MM.1S (cell line): Measurements from ENCODE around the gene CFAP141.
"Not testable (repeated sequence)": the region's sequence is repeated elsewhere in the genome, so short reads cannot be mapped to it uniquely, and the experiment has no call there.

Source experiments
- DNase-seq: peaks from one replicate; pipeline ENCODE4 v3.0.0-alpha.2; 2015
- H2AFZ ChIP-seq: fragments of 300-600 bp; sonication (generic); 2 replicates; pipeline ENCODE4 v1.6.0; 2016; ENCODE audit warnings: antibody characterized with exemption, low read length
- H3F3A ChIP-seq: fragments of 300-600 bp; sonication (generic); 2 replicates; pipeline ENCODE4 v1.6.1; 2016; ENCODE audit warnings: mild to moderate bottlenecking, antibody characterized with exemption, low read length, moderate library complexity, mixed read lengths; ENCODE audit not compliant: insufficient read depth
- H3K27ac ChIP-seq: fragments of 300-600 bp; sonication (generic); 2 replicates; pipeline ENCODE4 v1.5.1; 2016; ENCODE audit warnings: mild to moderate bottlenecking, low read length
- H3K27me3 ChIP-seq: fragments of 300-600 bp; sonication (generic); replicated peaks from 2 replicates; pipeline ENCODE4 v1.6.0; 2016; ENCODE audit warnings: low read length; ENCODE audit not compliant: insufficient read depth
- H3K36me3 ChIP-seq: fragments of 300-600 bp; sonication (generic); replicated peaks from 2 replicates; pipeline ENCODE4 v1.6.1; 2016; ENCODE audit warnings: mild to moderate bottlenecking, low read length, mixed read lengths; ENCODE audit not compliant: insufficient read depth
- H3K4me1 ChIP-seq: fragments of 300-600 bp; sonication (generic); 2 replicates; pipeline ENCODE4 v1.6.1; 2016; ENCODE audit warnings: low read length, mixed read lengths
- H3K4me2 ChIP-seq: fragments of 300-600 bp; sonication (generic); 2 replicates; pipeline ENCODE4 v1.6.0; 2016; ENCODE audit warnings: low read depth, low read length
- H3K4me3 ChIP-seq: fragments of 300-600 bp; sonication (generic); 2 replicates; pipeline ENCODE4 v1.5.1; 2016; ENCODE audit warnings: low read length, mixed read lengths
- H3K79me2 ChIP-seq: fragments of 300-600 bp; sonication (generic); 2 replicates; pipeline ENCODE4 v1.6.1; 2016; ENCODE audit warnings: mixed run types, low read length, mixed read lengths
- H3K9ac ChIP-seq: fragments of 300-600 bp; sonication (generic); 2 replicates; pipeline ENCODE4 v1.6.1; 2016; ENCODE audit warnings: low read length, mixed read lengths
- H3K9me2 ChIP-seq: fragments of 300-600 bp; sonication (generic); replicated peaks from 2 replicates; pipeline ENCODE4 v1.6.1; 2016; ENCODE audit warnings: mild to moderate bottlenecking, low read length, mixed read lengths; ENCODE audit not compliant: insufficient read depth
- H3K9me3 ChIP-seq: fragments of 300-600 bp; sonication (generic); replicated peaks from 2 replicates; pipeline ENCODE4 v1.6.1; 2016; ENCODE audit warnings: mild to moderate bottlenecking, low read length, mixed read lengths; ENCODE audit not compliant: insufficient read depth
- H4K20me1 ChIP-seq: fragments of 300-600 bp; sonication (generic); 2 replicates; pipeline ENCODE4 v1.6.1; 2016; ENCODE audit warnings: mild to moderate bottlenecking, low read length, moderate library complexity, mixed read lengths; ENCODE audit not compliant: insufficient read depth
- CTCF ChIP-seq: fragments of 300-600 bp; sonication (generic); IDR thresholded peaks from 2 replicates; pipeline ENCODE4 v1.5.1; 2016; ENCODE audit warnings: antibody characterized with exemption, low read length, mixed read lengths
- EZH2 ChIP-seq: fragments of 300-600 bp; sonication (generic); optimal IDR thresholded peaks from 2 replicates; pipeline ENCODE3; 2017; ENCODE audit warnings: low read depth, mild to moderate bottlenecking, antibody characterized with exemption, low read length, mixed read lengths
- EZH2phosphoT487 ChIP-seq: fragments of 300-600 bp; sonication (generic); IDR thresholded peaks from 2 replicates; pipeline ENCODE4 v1.6.1; 2018; ENCODE audit warnings: antibody characterized with exemption, low read length

The CFAP141 gene

GRCh38 chr1:154207262-154207661 lies 1.1 kb upstream of the CFAP141 start:
- Histone ChIP-seq H3K27me3 (no peaks in the 10 kb centered on the region), H3K4me1 (peaks cover 23% of the 10 kb centered on the region), H3F3A (peaks cover 24% of the 10 kb centered on the region), H3K4me2 (no peak overlapping the region), H3K9ac (no peak overlapping the region), H3K4me3 (no peak overlapping the region), H4K20me1 (no peaks in the 10 kb centered on the region), H3K9me2 (no peaks in the 10 kb centered on the region), H2AFZ (no peak overlapping the region), H3K79me2 (peaks cover 9% of the 10 kb centered on the region), H3K9me3 (no peaks in the 10 kb centered on the region), H3K27ac (no peak overlapping the region), H3K36me3 (peaks cover 13% of the 10 kb centered on the region)
- no peak for TF ChIP-seq CTCF
- TF ChIP-seq EZH2 = no peak
- TF ChIP-seq EZH2phosphoT487 = no peak
- DNase-seq = no peak

GRCh38 chr1:154205778-154206177 lies 355 bp downstream of the CFAP141 start:
- Histone ChIP-seq H3F3A (peaks cover 18% of the 10 kb centered on the region), H3K4me1 (peaks cover 23% of the 10 kb centered on the region)
- not testable (repeated sequence) for H3K27me3 ChIP-seq, H2AFZ ChIP-seq, H3K9me3 ChIP-seq, H4K20me1 ChIP-seq, H3K9ac ChIP-seq, H3K9me2 ChIP-seq, H3K4me2 ChIP-seq, H3K4me3 ChIP-seq, DNase-seq, H3K36me3 ChIP-seq, H3K79me2 ChIP-seq, H3K27ac ChIP-seq

- Histone ChIP-seq H3K9me2 (no peaks in the 10 kb centered on the region), H3K79me2 (no peaks in the 10 kb centered on the region), H3K27ac (no peak overlapping the region), H3K27me3 (no peaks in the 10 kb centered on the region), H3K4me1 (peaks cover 4% of the 10 kb centered on the region), H4K20me1 (no peaks in the 10 kb centered on the region), H2AFZ (peak overlapping the region; percentile 62), H3K4me2 (peak overlapping the region; percentile 42; the same call in 1 of the 2 replicates), H3K9me3 (no peaks in the 10 kb centered on the region), H3F3A (peaks cover 4% of the 10 kb centered on the region; the same call in 1 of the 2 replicates), H3K9ac (no peak overlapping the region), H3K36me3 (no peaks in the 10 kb centered on the region), H3K4me3 (no peak overlapping the region)
- DNase-seq = no peak
- TF ChIP-seq EZH2phosphoT487 (no peak), EZH2 (no peak)
Measured at GRCh38 chr1:154199563-154199879, 6.6 kb downstream of the CFAP141 start.

GRCh38 chr1:154198756-154199562 lies 7.2 kb downstream of the CFAP141 start:
- H3K9ac ChIP-seq = no peak overlapping the region
- no peaks in the 10 kb centered on the region for H4K20me1 ChIP-seq
- no peaks in the 10 kb centered on the region for H3K9me3 ChIP-seq
- H3K4me1 ChIP-seq = peaks cover 10% of the 10 kb centered on the region
- H3F3A ChIP-seq = peaks cover 4% of the 10 kb centered on the region; the same call in 1 of the 2 replicates
- TF ChIP-seq CTCF (peak; percentile 87), EZH2 (no peak), EZH2phosphoT487 (no peak)
- H3K4me2 ChIP-seq = peak overlapping the region; percentile 42
- no peaks in the 10 kb centered on the region for H3K79me2 ChIP-seq
- H2AFZ ChIP-seq = peak overlapping the region; percentile 62
- H3K27ac ChIP-seq = no peak overlapping the region
- DNase-seq = peak; percentile 76
- H3K9me2 ChIP-seq = no peaks in the 10 kb centered on the region
- H3K36me3 ChIP-seq = no peaks in the 10 kb centered on the region
- H3K27me3 ChIP-seq = no peaks in the 10 kb centered on the region
- H3K4me3 ChIP-seq = 0 out of 2 replicates have a peak overlapping the region, but pooled peaks have one; percentile 5
